ENCODE data around the gene FAM50B. TPM values are rescaled to one million over a fixed set of nuclear protein-coding genes. Genes with fewer than 3 reads are reported as not detected.

The FAM50B gene
- total RNA-seq, 2 donors from 2014 or later, result 9.9 to 15.6 TPM

DNA sequence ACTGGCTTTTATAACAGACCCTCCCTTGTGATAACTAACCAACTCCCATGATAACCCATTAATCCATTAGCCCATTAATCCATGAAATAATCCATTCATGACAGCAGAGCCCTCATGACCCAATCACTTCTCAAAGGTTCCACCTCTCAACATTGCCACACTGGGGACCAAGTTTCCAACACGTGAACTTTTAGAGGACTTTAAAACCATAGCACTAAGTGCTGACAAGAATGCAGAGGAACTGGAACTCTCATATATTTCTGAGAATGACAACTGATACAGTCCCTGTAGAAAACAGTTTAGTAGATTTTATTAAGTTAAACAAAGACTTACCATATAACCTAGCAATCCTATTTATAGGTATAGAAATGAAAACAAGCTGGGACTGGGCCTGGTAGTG, 11.4 kb upstream of the FAM50B start:
- no peak for ATAC-seq

DNA sequence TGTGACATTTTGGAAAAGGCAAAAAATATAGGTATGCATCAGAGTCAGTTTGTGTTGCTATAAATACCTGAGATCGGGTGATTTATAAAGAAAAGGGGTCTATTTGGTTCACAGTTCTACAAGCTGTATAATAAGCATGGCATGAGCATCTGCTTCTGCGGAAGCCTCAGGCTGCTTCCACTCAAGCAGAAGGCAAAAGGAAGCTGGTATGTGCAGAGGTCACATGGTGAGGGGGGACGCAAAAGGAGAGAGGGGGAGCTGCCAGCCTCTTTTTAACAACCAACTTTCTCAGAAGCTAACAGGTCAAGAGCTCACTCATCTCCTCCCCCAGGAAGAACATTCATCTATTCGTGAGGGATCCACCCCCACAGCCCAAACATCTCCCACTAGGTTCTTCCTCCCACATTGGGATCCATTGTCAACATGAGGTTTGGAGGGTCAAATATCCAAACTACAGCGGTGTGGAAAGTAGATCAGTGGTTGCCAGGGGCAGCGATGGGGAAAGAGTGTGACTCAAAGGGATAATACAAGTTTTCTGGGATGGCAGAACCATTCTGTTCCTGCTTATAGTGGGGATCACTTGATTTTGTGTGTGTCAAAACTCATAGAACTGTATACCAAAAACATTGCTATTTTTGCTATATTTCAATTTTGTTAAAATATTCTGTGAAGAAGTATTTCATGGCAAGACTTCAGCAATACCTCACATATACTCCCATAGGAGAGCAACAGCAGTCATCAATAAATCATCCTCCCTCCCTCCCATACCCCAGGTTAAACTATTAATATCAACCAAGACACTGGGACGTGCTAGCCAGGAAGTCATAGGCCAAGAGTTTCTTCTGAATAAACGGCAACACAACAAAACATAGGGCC, 9.9 kb upstream of the FAM50B start:
- TF ChIP-seq POLR2A (IDR thresholded peaks at IDR 0.05), result no peak
- TF ChIP-seq, protein P1, sequence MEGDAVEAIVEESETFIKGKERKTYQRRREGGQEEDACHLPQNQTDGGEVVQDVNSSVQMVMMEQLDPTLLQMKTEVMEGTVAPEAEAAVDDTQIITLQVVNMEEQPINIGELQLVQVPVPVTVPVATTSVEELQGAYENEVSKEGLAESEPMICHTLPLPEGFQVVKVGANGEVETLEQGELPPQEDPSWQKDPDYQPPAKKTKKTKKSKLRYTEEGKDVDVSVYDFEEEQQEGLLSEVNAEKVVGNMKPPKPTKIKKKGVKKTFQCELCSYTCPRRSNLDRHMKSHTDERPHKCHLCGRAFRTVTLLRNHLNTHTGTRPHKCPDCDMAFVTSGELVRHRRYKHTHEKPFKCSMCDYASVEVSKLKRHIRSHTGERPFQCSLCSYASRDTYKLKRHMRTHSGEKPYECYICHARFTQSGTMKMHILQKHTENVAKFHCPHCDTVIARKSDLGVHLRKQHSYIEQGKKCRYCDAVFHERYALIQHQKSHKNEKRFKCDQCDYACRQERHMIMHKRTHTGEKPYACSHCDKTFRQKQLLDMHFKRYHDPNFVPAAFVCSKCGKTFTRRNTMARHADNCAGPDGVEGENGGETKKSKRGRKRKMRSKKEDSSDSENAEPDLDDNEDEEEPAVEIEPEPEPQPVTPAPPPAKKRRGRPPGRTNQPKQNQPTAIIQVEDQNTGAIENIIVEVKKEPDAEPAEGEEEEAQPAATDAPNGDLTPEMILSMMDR (IDR thresholded peaks at IDR 0.05), result no peak
- Histone ChIP-seq H3K4me3 (no peak overlapping the region), H3K36me3 (replicated peaks in 1 of 2; ENCODE audit: insufficient read depth in 1 of 2, low read depth in 2 of 2) (no peaks in the 10 kb centered on the region), H3K9me3 (no peaks in the 10 kb centered on the region), H3K27me3 (no peaks in the 10 kb centered on the region), H3K4me1 (peaks cover 12% of the 10 kb centered on the region), H3K27ac (no peak overlapping the region)
- DNase-seq (no peak), ATAC-seq (no peak)
- WGBS, 2 donors, result 88 to 89% methylated on average over 8 of the region's 8 CpGs
- intact Hi-C loops (cut with DNase I), result no loop called here

More for the DNA sequence above, 11.4 kb upstream of the FAM50B start:
- DNase-seq, result no peak
- intact Hi-C loops (cut with DNase I), result no loop called here
- no peaks in the 10 kb centered on the region for H3K36me3 ChIP-seq (replicated peaks in 1 of 2; ENCODE audit: insufficient read depth in 1 of 2, low read depth in 2 of 2)
- peaks cover 12% of the 10 kb centered on the region for H3K4me1 ChIP-seq
- no peak overlapping the region for H3K4me3 ChIP-seq
- TF ChIP-seq POLR2A (IDR thresholded peaks at IDR 0.05), result no peak
- TF ChIP-seq, protein P1 (IDR thresholded peaks at IDR 0.05), result no peak
- H3K27ac ChIP-seq, result no peak overlapping the region
- no peaks in the 10 kb centered on the region for H3K27me3 ChIP-seq
- 50 to 73% methylated on average over 1 of the region's 1 CpG for WGBS, 2 donors
- H3K9me3 ChIP-seq, result no peaks in the 10 kb centered on the region

DNA sequence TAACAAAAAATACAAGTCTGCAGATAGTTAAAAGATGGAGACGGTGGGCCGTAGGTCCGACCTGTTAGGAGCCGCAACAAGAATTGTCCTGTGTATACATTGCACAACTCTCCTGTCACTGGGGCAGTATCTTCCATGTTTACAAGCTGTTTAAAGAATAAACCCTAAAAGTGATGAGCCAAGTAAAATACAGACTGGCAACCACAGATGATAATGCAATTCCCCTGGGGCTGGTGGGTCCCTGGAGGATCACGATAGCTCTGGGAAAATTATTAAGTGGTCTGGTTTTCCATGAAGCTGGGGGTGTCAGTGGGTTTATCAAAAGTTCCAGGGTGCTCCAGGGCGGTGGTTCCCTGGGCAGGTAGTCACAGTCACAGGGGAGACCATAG, 8.1 kb upstream of the FAM50B start:
- no peak overlapping the region for H3K27ac ChIP-seq
- ATAC-seq (no peak), DNase-seq (no peak)
- no peaks in the 10 kb centered on the region for H3K27me3 ChIP-seq
- WGBS, 2 donors, result 78 to 81% methylated on average over 6 of the region's 6 CpGs
- no peaks in the 10 kb centered on the region for H3K4me1 ChIP-seq
- TF ChIP-seq, protein P1 (IDR thresholded peaks at IDR 0.05), result no peak
- no peak for TF ChIP-seq POLR2A (IDR thresholded peaks at IDR 0.05)
- H3K4me3 ChIP-seq, result no peak overlapping the region
- H3K9me3 ChIP-seq, result no peaks in the 10 kb centered on the region
- no peaks in the 10 kb centered on the region for H3K36me3 ChIP-seq (replicated peaks in 1 of 2; ENCODE audit: insufficient read depth in 1 of 2, low read depth in 2 of 2)
- intact Hi-C loops (cut with DNase I), result no loop called here

DNA sequence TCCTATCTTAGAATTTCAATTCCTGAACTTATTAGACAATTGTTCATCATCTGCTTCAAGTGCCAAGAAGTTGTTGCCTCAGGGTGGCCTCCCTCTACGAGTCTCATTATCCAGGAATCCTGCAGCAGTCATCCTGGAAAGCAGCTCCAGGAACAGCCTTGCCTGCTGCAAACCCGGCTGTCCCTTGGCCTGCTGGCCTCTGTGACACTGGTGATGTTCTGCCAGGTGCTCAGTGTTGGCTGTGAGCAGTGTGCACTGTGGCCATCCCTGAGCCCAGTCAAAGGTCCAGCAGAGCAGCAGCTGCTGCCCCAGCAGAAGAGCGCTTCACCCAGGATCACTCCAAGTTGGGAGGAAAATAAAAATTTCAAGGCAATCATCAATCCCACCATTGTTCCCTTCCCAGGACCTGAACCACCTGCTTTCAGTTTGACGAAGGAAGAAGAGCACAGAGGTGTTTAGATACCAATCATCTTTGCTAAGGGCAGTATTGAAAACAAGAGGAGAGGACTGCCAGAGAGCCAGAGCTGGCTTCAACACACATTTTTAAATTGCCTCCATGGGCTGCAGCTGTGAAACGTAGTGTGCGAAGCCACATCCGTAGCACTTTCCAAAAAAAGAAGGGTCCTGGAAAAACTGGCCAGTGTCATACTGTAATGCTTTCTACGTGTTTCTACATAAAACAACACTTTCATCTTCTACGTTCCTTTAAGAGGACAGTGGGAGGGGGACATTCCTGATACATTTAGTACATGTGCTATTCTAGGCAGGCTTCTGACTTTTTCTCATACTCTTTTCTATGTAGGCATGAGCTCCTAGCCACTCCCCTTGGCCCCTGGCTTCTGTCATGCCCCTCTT, 7.2 kb upstream of the FAM50B start:
- TF ChIP-seq, protein P1 (IDR thresholded peaks at IDR 0.05), result no peak
- TF ChIP-seq POLR2A (IDR thresholded peaks at IDR 0.05), result no peak
- 67 to 81% methylated on average over 8 to 9 of the region's 9 CpGs for WGBS, 2 donors
- DNase-seq (no peak), ATAC-seq (no peak)
- no peaks in the 10 kb centered on the region for H3K27me3 ChIP-seq
- no peak overlapping the region for H3K4me3 ChIP-seq
- no peak overlapping the region for H3K27ac ChIP-seq
- intact Hi-C loops (cut with DNase I), result no loop called here
- no peaks in the 10 kb centered on the region for H3K36me3 ChIP-seq (replicated peaks in 1 of 2; ENCODE audit: insufficient read depth in 1 of 2, low read depth in 2 of 2)
- no peaks in the 10 kb centered on the region for H3K9me3 ChIP-seq
- H3K4me1 ChIP-seq, result no peaks in the 10 kb centered on the region
